GM23338 (cell line): ENCODE results near the gene DDC.
A peak's percentile ranks its signal among the peaks of the same experiment; 100 is the strongest.

Experiments used
- CREB1 ChIP-seq: fragments of 250-450 bp; sonication (Bioruptor Pico); IDR thresholded peaks from 2 replicates; pipeline ENCODE4 v1.5.0; 2020; ENCODE audit warnings: low read depth, mild to moderate bottlenecking, moderate library complexity
- EZH2 ChIP-seq: fragments of 200-600 bp; sonication (generic); IDR thresholded peaks from one replicate; pipeline ENCODE4 v1.8.0; 2017; ENCODE audit warnings: antibody characterized with exemption, mild to moderate bottlenecking, low read depth; ENCODE audit not compliant: unreplicated experiment
- JUNB ChIP-seq: IDR thresholded peaks from one replicate; pipeline ENCODE4 v1.6.1; 2016; ENCODE audit warnings: antibody characterized with exemption; ENCODE audit not compliant: unreplicated experiment
- NANOG ChIP-seq: IDR thresholded peaks from 2 replicates; pipeline ENCODE4 v1.6.1; 2016; ENCODE audit warnings: antibody characterized with exemption, borderline replicate concordance
- POLR2AphosphoS5 ChIP-seq: IDR thresholded peaks from 2 replicates; pipeline ENCODE4 v1.6.1; 2016; ENCODE audit warnings: antibody characterized with exemption, low read depth
- STAT1 ChIP-seq: IDR thresholded peaks from one replicate; pipeline ENCODE4 v1.6.1; 2016; ENCODE audit warnings: antibody characterized with exemption; ENCODE audit not compliant: unreplicated experiment
- ZNF331 ChIP-seq: fragments of 250-450 bp; sonication (Bioruptor Pico); IDR thresholded peaks from 2 replicates; pipeline ENCODE4 v1.5.0; 2020; ENCODE audit warnings: low read depth, mild to moderate bottlenecking, moderate library complexity
- TF ChIP-seq, protein P1 (sequence below), 2 experiments: fragments of 200-600 bp in 1 of 2; sonication (generic) in 1 of 2; conservative IDR thresholded peaks; 2 replicates each; pipeline versions ENCODE4 v1.5.1 to v1.6.1; 2016 to 2017; ENCODE audit warnings: antibody characterized with exemption in 2 of 2, low read depth in 2 of 2, mild to moderate bottlenecking in 2 of 2, moderate library complexity in 1 of 2
- TF ChIP-seq, protein P2 (sequence below): IDR thresholded peaks from one replicate; pipeline ENCODE4 v1.6.1; 2018; ENCODE audit warnings: antibody characterized with exemption; ENCODE audit not compliant: unreplicated experiment
- TF ChIP-seq, protein P3 (sequence below): fragments of 250-450 bp; sonication (Bioruptor Pico); IDR thresholded peaks from 2 replicates; pipeline ENCODE4 v1.5.0; 2020; ENCODE audit warnings: mild to moderate bottlenecking, moderate library complexity

DNA sequence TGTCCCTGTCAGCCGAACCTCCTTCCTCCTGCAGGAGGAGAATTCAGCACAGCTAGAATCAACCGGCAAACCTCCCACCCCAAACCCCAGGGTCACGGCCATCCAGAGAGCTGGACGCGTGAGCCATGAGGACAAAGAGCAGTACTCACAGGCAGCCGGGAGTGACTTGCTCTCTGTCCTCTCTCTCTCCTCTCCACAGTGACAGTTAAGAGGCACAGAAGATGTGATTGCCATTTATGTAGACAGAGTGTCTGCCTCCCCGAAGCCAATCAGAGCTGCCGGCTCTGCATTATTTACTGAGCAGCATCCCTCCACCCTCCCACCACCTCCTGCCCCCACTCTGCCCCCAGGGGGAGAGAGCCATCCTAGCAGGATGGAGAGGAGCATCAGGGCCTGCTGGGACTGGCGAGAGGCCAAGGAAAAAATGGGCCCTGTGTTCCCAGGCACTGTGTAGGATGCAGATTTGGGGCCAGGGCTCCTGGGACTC, 4.3 kb downstream of the DDC start:
- TF ChIP-seq EZH2 (no peak), POLR2AphosphoS5 (no peak), CREB1 (CRISPR knock-in tag) (no peak), NANOG (no peak), STAT1 (no peak), ZNF331 (CRISPR knock-in tag) (no peak), JUNB (no peak)
- TF ChIP-seq, protein P1, sequence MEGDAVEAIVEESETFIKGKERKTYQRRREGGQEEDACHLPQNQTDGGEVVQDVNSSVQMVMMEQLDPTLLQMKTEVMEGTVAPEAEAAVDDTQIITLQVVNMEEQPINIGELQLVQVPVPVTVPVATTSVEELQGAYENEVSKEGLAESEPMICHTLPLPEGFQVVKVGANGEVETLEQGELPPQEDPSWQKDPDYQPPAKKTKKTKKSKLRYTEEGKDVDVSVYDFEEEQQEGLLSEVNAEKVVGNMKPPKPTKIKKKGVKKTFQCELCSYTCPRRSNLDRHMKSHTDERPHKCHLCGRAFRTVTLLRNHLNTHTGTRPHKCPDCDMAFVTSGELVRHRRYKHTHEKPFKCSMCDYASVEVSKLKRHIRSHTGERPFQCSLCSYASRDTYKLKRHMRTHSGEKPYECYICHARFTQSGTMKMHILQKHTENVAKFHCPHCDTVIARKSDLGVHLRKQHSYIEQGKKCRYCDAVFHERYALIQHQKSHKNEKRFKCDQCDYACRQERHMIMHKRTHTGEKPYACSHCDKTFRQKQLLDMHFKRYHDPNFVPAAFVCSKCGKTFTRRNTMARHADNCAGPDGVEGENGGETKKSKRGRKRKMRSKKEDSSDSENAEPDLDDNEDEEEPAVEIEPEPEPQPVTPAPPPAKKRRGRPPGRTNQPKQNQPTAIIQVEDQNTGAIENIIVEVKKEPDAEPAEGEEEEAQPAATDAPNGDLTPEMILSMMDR (conservative IDR thresholded peaks at IDR 0.05; ENCODE audit: low read depth in 2 of 2): peak in 1 of 2 experiments; percentile 12; a peak in 1 of 4 replicates
- TF ChIP-seq, protein P2, sequence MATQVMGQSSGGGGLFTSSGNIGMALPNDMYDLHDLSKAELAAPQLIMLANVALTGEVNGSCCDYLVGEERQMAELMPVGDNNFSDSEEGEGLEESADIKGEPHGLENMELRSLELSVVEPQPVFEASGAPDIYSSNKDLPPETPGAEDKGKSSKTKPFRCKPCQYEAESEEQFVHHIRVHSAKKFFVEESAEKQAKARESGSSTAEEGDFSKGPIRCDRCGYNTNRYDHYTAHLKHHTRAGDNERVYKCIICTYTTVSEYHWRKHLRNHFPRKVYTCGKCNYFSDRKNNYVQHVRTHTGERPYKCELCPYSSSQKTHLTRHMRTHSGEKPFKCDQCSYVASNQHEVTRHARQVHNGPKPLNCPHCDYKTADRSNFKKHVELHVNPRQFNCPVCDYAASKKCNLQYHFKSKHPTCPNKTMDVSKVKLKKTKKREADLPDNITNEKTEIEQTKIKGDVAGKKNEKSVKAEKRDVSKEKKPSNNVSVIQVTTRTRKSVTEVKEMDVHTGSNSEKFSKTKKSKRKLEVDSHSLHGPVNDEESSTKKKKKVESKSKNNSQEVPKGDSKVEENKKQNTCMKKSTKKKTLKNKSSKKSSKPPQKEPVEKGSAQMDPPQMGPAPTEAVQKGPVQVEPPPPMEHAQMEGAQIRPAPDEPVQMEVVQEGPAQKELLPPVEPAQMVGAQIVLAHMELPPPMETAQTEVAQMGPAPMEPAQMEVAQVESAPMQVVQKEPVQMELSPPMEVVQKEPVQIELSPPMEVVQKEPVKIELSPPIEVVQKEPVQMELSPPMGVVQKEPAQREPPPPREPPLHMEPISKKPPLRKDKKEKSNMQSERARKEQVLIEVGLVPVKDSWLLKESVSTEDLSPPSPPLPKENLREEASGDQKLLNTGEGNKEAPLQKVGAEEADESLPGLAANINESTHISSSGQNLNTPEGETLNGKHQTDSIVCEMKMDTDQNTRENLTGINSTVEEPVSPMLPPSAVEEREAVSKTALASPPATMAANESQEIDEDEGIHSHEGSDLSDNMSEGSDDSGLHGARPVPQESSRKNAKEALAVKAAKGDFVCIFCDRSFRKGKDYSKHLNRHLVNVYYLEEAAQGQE: no peak
- TF ChIP-seq, protein P3, sequence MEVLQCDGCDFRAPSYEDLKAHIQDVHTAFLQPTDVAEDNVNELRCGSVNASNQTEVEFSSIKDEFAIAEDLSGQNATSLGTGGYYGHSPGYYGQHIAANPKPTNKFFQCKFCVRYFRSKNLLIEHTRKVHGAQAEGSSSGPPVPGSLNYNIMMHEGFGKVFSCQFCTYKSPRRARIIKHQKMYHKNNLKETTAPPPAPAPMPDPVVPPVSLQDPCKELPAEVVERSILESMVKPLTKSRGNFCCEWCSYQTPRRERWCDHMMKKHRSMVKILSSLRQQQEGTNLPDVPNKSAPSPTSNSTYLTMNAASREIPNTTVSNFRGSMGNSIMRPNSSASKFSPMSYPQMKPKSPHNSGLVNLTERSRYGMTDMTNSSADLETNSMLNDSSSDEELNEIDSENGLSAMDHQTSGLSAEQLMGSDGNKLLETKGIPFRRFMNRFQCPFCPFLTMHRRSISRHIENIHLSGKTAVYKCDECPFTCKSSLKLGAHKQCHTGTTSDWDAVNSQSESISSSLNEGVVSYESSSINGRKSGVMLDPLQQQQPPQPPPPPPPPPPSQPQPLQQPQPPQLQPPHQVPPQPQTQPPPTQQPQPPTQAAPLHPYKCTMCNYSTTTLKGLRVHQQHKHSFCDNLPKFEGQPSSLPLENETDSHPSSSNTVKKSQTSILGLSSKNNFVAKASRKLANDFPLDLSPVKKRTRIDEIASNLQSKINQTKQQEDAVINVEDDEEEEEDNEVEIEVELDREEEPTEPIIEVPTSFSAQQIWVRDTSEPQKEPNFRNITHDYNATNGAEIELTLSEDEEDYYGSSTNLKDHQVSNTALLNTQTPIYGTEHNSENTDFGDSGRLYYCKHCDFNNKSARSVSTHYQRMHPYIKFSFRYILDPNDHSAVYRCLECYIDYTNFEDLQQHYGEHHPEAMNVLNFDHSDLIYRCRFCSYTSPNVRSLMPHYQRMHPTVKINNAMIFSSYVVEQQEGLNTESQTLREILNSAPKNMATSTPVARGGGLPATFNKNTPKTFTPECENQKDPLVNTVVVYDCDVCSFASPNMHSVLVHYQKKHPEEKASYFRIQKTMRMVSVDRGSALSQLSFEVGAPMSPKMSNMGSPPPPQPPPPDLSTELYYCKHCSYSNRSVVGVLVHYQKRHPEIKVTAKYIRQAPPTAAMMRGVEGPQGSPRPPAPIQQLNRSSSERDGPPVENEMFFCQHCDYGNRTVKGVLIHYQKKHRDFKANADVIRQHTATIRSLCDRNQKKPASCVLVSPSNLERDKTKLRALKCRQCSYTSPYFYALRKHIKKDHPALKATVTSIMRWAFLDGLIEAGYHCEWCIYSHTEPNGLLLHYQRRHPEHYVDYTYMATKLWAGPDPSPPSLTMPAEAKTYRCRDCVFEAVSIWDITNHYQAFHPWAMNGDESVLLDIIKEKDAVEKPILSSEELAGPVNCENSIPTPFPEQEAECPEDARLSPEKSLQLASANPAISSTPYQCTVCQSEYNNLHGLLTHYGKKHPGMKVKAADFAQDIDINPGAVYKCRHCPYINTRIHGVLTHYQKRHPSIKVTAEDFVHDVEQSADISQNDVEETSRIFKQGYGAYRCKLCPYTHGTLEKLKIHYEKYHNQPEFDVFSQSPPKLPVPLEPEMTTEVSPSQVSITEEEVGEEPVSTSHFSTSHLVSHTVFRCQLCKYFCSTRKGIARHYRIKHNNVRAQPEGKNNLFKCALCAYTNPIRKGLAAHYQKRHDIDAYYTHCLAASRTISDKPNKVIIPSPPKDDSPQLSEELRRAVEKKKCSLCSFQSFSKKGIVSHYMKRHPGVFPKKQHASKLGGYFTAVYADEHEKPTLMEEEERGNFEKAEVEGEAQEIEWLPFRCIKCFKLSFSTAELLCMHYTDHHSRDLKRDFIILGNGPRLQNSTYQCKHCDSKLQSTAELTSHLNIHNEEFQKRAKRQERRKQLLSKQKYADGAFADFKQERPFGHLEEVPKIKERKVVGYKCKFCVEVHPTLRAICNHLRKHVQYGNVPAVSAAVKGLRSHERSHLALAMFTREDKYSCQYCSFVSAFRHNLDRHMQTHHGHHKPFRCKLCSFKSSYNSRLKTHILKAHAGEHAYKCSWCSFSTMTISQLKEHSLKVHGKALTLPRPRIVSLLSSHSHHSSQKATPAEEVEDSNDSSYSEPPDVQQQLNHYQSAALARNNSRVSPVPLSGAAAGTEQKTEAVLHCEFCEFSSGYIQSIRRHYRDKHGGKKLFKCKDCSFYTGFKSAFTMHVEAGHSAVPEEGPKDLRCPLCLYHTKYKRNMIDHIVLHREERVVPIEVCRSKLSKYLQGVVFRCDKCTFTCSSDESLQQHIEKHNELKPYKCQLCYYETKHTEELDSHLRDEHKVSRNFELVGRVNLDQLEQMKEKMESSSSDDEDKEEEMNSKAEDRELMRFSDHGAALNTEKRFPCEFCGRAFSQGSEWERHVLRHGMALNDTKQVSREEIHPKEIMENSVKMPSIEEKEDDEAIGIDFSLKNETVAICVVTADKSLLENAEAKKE (CRISPR knock-in tag): no peak
